ENCODE results near the gene CLCN5.

Gene CLCN5

GRCh38 chrX:49996474-49996873, 74.1 kb downstream of the CLCN5 start:
- Histone ChIP-seq H3K4me3 (ENCODE audit: low read length in 2 of 2) (no peak overlapping the region), H3K4me1 (ENCODE audit: control insufficient read depth in 2 of 2, insufficient read depth in 1 of 2, low read depth in 1 of 2, low read length in 2 of 2) (peaks cover 0 to 2% of the 10 kb centered on the region in 2 donors), H4K91ac (ENCODE audit: low read depth, low read length, poor library complexity) (no peak overlapping the region), H3K4me2 (ENCODE audit: insufficient read depth, low read length, poor library complexity, severe bottlenecking) (no peak overlapping the region), H3K9me3 (replicated peaks in 1 of 2; ENCODE audit: control insufficient read depth in 2 of 2, insufficient read depth in 1 of 2, low read depth in 1 of 2, low read length in 2 of 2) (no peaks in the 10 kb centered on the region), H2BK15ac (ENCODE audit: low read length) (no peak overlapping the region), H3K23ac (ENCODE audit: low read depth, low read length, poor library complexity) (no peak overlapping the region), H3K27me3 (ENCODE audit: control insufficient read depth in 3 of 3, insufficient read depth in 3 of 3, low read depth in 1 of 3, low read length in 3 of 3) (no peaks in the 10 kb centered on the region), H3K79me1 (ENCODE audit: low read depth, low read length) (no peaks in the 10 kb centered on the region), H3K18ac (ENCODE audit: low read length) (no peak overlapping the region), H2AFZ (ENCODE audit: low read length) (no peak overlapping the region), H3K14ac (ENCODE audit: low read length) (no peak overlapping the region), H2AK5ac (ENCODE audit: low read depth, low read length) (no peak overlapping the region), H3K27ac (replicated peaks; ENCODE audit: low read length) (no peak overlapping the region), H3K4ac (ENCODE audit: low read length) (no peak overlapping the region), H2BK120ac (ENCODE audit: low read depth, low read length) (no peak overlapping the region), H3K9ac (ENCODE audit: low read depth, low read length, poor library complexity) (no peak overlapping the region), H4K8ac (ENCODE audit: low read depth, low read length) (no peak overlapping the region), H3K36me3 (replicated peaks in 1 of 2; ENCODE audit: control insufficient read depth in 2 of 2, insufficient read depth in 2 of 2, low read length in 2 of 2) (no peaks in the 10 kb centered on the region), H2BK5ac (ENCODE audit: low read length) (no peak overlapping the region), H2BK12ac (ENCODE audit: low read length) (no peak overlapping the region)
- no CpG with 5 or more reads among the region's 2 CpGs for WGBS, 2 donors (ENCODE audit: extremely low coverage in 2 of 2, insufficient read length in 2 of 2, insufficient replicate concordance in 1 of 2)
- no peak for DNase-seq (ENCODE audit: low spot score)

GRCh38 chrX:49999087-49999486, 76.7 kb downstream of the CLCN5 start:
- Histone ChIP-seq H2BK12ac (ENCODE audit: low read length) (no peak overlapping the region), H3K9ac (ENCODE audit: low read depth, low read length, poor library complexity) (no peak overlapping the region), H3K4ac (ENCODE audit: low read length) (no peak overlapping the region), H3K18ac (ENCODE audit: low read length) (no peak overlapping the region), H3K14ac (ENCODE audit: low read length) (no peak overlapping the region), H2BK5ac (ENCODE audit: low read length) (no peak overlapping the region), H3K4me3 (ENCODE audit: low read length in 2 of 2) (no peak overlapping the region), H4K8ac (ENCODE audit: low read depth, low read length) (no peak overlapping the region), H3K4me2 (ENCODE audit: insufficient read depth, low read length, poor library complexity, severe bottlenecking) (no peak overlapping the region), H2AK5ac (ENCODE audit: low read depth, low read length) (no peak overlapping the region), H3K23ac (ENCODE audit: low read depth, low read length, poor library complexity) (no peak overlapping the region), H2BK15ac (ENCODE audit: low read length) (no peak overlapping the region), H3K9me3 (replicated peaks in 1 of 2; ENCODE audit: control insufficient read depth in 2 of 2, insufficient read depth in 1 of 2, low read depth in 1 of 2, low read length in 2 of 2) (no peaks in the 10 kb centered on the region), H2BK120ac (ENCODE audit: low read depth, low read length) (no peak overlapping the region), H3K36me3 (replicated peaks in 1 of 2; ENCODE audit: control insufficient read depth in 2 of 2, insufficient read depth in 2 of 2, low read length in 2 of 2) (no peaks in the 10 kb centered on the region), H3K4me1 (ENCODE audit: control insufficient read depth in 2 of 2, insufficient read depth in 1 of 2, low read depth in 1 of 2, low read length in 2 of 2) (peaks cover 0 to 2% of the 10 kb centered on the region in 2 donors), H3K27ac (replicated peaks; ENCODE audit: low read length) (no peak overlapping the region), H4K91ac (ENCODE audit: low read depth, low read length, poor library complexity) (no peak overlapping the region), H3K79me1 (ENCODE audit: low read depth, low read length) (no peaks in the 10 kb centered on the region), H2AFZ (ENCODE audit: low read length) (no peak overlapping the region), H3K27me3 (ENCODE audit: control insufficient read depth in 3 of 3, insufficient read depth in 3 of 3, low read depth in 1 of 3, low read length in 3 of 3) (no peaks in the 10 kb centered on the region)
- no peak for DNase-seq (ENCODE audit: low spot score)
- no CpG with 5 or more reads among the region's 3 CpGs for WGBS, 2 donors (ENCODE audit: extremely low coverage in 2 of 2, insufficient read length in 2 of 2, insufficient replicate concordance in 1 of 2)

GRCh38 chrX:50000937-50001542, 78.6 kb downstream of the CLCN5 start:
- Histone ChIP-seq H3K9me3 (replicated peaks in 1 of 2; ENCODE audit: control insufficient read depth in 2 of 2, insufficient read depth in 1 of 2, low read depth in 1 of 2, low read length in 2 of 2) (no peaks in the 10 kb centered on the region), H4K8ac (ENCODE audit: low read depth, low read length) (no peak overlapping the region), H2AK5ac (ENCODE audit: low read depth, low read length) (no peak overlapping the region), H2BK120ac (ENCODE audit: low read depth, low read length) (no peak overlapping the region), H3K4me2 (ENCODE audit: insufficient read depth, low read length, poor library complexity, severe bottlenecking) (no peak overlapping the region), H3K27me3 (ENCODE audit: control insufficient read depth in 3 of 3, insufficient read depth in 3 of 3, low read depth in 1 of 3, low read length in 3 of 3) (no peaks in the 10 kb centered on the region), H3K18ac (ENCODE audit: low read length) (no peak overlapping the region), H3K27ac (replicated peaks; ENCODE audit: low read length) (no peak overlapping the region), H3K23ac (ENCODE audit: low read depth, low read length, poor library complexity) (no peak overlapping the region), H2BK5ac (ENCODE audit: low read length) (no peak overlapping the region), H3K4ac (ENCODE audit: low read length) (no peak overlapping the region), H2BK12ac (ENCODE audit: low read length) (no peak overlapping the region), H3K4me3 (ENCODE audit: low read length in 2 of 2) (no peak overlapping the region), H4K91ac (ENCODE audit: low read depth, low read length, poor library complexity) (no peak overlapping the region), H2AFZ (ENCODE audit: low read length) (no peak overlapping the region), H3K79me1 (ENCODE audit: low read depth, low read length) (no peaks in the 10 kb centered on the region), H3K4me1 (ENCODE audit: control insufficient read depth in 2 of 2, insufficient read depth in 1 of 2, low read depth in 1 of 2, low read length in 2 of 2) (peaks cover 0 to 2% of the 10 kb centered on the region in 2 donors), H3K14ac (ENCODE audit: low read length) (no peak overlapping the region), H3K36me3 (replicated peaks in 1 of 2; ENCODE audit: control insufficient read depth in 2 of 2, insufficient read depth in 2 of 2, low read length in 2 of 2) (no peaks in the 10 kb centered on the region), H3K9ac (ENCODE audit: low read depth, low read length, poor library complexity) (no peak overlapping the region), H2BK15ac (ENCODE audit: low read length) (no peak overlapping the region)
- DNase-seq (ENCODE audit: low spot score) = no peak

DNA sequence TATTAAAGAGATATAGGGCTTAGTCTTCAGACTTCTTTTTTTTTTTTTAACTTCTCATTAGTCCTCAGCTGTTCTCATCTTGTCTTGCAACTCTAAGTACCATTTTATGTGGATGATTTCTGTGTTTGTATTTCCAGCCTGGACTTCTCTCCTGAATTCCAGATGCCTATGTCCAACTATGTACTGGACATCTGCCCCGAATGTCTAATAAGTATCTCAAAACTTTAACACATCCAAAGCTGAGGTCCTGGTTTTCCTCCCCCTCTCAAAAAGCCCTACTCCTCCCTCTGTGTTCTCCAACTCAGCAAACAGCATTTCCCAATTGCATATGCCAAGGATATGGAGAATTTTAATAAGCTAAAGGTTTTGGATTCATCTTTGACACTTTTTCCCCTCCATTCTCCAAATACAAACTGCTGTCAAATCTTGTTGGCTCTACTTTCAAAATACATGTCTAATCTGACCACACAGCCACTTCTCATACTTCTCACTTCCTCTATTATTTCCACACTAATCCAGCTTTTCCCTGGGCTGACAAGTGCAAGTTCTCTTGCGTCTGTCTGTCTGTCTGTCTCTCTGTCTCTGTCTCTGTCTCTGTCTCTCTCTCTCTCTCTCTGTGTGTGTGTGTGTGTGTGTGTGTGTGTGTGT, 79.8 kb downstream of the CLCN5 start:
- no peak overlapping the region for H2BK120ac ChIP-seq (ENCODE audit: low read depth, low read length)
- H2BK12ac ChIP-seq (ENCODE audit: low read length) = no peak overlapping the region
- no peak for DNase-seq (ENCODE audit: low spot score)
- H2BK5ac ChIP-seq (ENCODE audit: low read length) = no peak overlapping the region
- no peaks in the 10 kb centered on the region for H3K36me3 ChIP-seq (replicated peaks in 1 of 2; ENCODE audit: control insufficient read depth in 2 of 2, insufficient read depth in 2 of 2, low read length in 2 of 2)
- peaks cover 0 to 2% of the 10 kb centered on the region in 2 donors for H3K4me1 ChIP-seq (ENCODE audit: control insufficient read depth in 2 of 2, insufficient read depth in 1 of 2, low read depth in 1 of 2, low read length in 2 of 2)
- H2AK5ac ChIP-seq (ENCODE audit: low read depth, low read length) = no peak overlapping the region
- H2BK15ac ChIP-seq (ENCODE audit: low read length) = no peak overlapping the region
- no peaks in the 10 kb centered on the region for H3K27me3 ChIP-seq (ENCODE audit: control insufficient read depth in 3 of 3, insufficient read depth in 3 of 3, low read depth in 1 of 3, low read length in 3 of 3)
- no peak overlapping the region for H3K23ac ChIP-seq (ENCODE audit: low read depth, low read length, poor library complexity)
- no peak overlapping the region for H3K14ac ChIP-seq (ENCODE audit: low read length)
- H3K4ac ChIP-seq (ENCODE audit: low read length) = no peak overlapping the region
- H3K4me2 ChIP-seq (ENCODE audit: insufficient read depth, low read length, poor library complexity, severe bottlenecking) = no peak overlapping the region
- H4K8ac ChIP-seq (ENCODE audit: low read depth, low read length) = no peak overlapping the region
- no peak overlapping the region for H3K18ac ChIP-seq (ENCODE audit: low read length)
- no peak overlapping the region for H2AFZ ChIP-seq (ENCODE audit: low read length)
- no peak overlapping the region for H3K4me3 ChIP-seq (ENCODE audit: low read length in 2 of 2)
- no peak overlapping the region for H3K9ac ChIP-seq (ENCODE audit: low read depth, low read length, poor library complexity)
- WGBS, 2 donors (ENCODE audit: extremely low coverage in 2 of 2, insufficient read length in 2 of 2, insufficient replicate concordance in 1 of 2) = no CpG with 5 or more reads among the region's 2 CpGs
- no peaks in the 10 kb centered on the region for H3K79me1 ChIP-seq (ENCODE audit: low read depth, low read length)
- H4K91ac ChIP-seq (ENCODE audit: low read depth, low read length, poor library complexity) = no peak overlapping the region
- no peak overlapping the region for H3K27ac ChIP-seq (replicated peaks; ENCODE audit: low read length)
- H3K9me3 ChIP-seq (replicated peaks in 1 of 2; ENCODE audit: control insufficient read depth in 2 of 2, insufficient read depth in 1 of 2, low read depth in 1 of 2, low read length in 2 of 2) = no peaks in the 10 kb centered on the region
